ENCODE measurements around the gene KCMF1.

- TF ChIP-seq POLR2A (IDR thresholded peaks at IDR 0.05) (no peak), CTCF (IDR thresholded peaks at IDR 0.05) (no peak)
These were observed 66.7 kb downstream of the KCMF1 start for GRCh38 chr2:85037622-85038021.

Measured in transverse colon (tissue), 3 donors.